OCI-LY3 (cell line): ENCODE data around the gene GFRA4.

Experiments
- CTCF ChIP-seq: fragments of 200-600, 300-600 bp; sonication (generic); IDR thresholded peaks from 2 replicates; pipeline ENCODE4 v1.5.1; 2014; ENCODE audit warnings: antibody characterized with exemption, low read length, low read depth
- EZH2phosphoT487 ChIP-seq: fragments of 200-600 bp; shearing (Covaris generic); IDR thresholded peaks from 2 replicates; pipeline ENCODE4 v1.6.1; 2018; ENCODE audit warnings: antibody characterized with exemption, mixed run types, low read depth

- no peak for TF ChIP-seq CTCF
- TF ChIP-seq EZH2phosphoT487: no peak
Observed at GRCh38 chr20:3652221-3652620, 11.0 kb downstream of the GFRA4 start.
